Activated CD8-positive, alpha-beta memory T cell treated with anti-CD3 and anti-CD28 coated beads, Interleukin-2, amount 50 U/mL, for 1 hour (primary cell): Measurements from ENCODE around the gene GASK1A.
"Not testable (repeated sequence)": the region's sequence is repeated elsewhere in the genome, so short reads cannot be mapped to it uniquely, and the experiment has no call there.

ENCODE experiments used
- DNase-seq: peaks from one replicate; pipeline ENCODE4 v3.0.0-alpha.2; 2020; ENCODE audit errors: extremely low read depth

GASK1A gene

GRCh38 chr3:42979044-42979972 lies at the start of gene GASK1A:
GASK1A (plus strand) TSS chr3:42979311; CDS start chr3:42979643, 332 bp downstream.
- DNase-seq = no peak

DNA sequence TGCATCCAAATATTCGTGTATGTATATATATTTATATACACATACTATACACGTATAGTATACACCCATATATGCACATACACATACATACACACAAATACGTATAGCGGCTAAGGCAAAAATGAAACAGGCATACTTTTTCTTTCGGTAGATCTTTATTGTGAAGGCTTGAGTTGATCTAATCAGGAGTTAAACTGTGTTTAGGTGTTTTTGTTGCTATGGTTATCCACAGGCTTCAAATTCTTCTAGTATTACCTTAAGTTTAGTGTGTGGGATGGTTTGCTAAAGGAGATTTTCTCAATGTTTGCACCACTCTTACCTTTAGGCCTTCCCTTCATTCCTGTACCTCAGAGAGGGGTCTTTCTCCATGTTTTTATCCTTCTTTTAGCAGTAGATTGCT lies 45.0 kb upstream of the GASK1A start:
- no peak for DNase-seq

DNA sequence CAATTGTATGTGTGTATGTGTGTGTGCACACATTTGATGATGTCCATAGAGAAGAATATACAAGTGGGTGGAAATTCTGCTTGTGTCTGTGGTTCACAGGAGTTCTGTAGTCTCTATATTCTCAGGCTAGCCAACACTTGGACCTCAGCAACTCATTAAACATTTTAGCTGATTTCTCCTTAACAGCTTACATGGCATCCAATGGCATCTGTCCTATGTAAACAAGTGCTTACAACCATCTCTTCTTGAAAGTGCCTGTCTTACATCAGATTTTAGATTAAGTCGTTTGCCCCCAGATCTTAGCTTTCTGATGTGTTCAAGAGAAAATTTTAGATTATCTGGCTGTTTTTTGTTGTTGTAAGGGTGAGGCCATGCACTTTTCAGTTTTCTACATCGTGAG lies 44.2 kb upstream of the GASK1A start:
- no peak for DNase-seq

GRCh38 chr3:42935472-42935871 lies 43.6 kb upstream of the GASK1A start:
- DNase-seq = no peak

DNA sequence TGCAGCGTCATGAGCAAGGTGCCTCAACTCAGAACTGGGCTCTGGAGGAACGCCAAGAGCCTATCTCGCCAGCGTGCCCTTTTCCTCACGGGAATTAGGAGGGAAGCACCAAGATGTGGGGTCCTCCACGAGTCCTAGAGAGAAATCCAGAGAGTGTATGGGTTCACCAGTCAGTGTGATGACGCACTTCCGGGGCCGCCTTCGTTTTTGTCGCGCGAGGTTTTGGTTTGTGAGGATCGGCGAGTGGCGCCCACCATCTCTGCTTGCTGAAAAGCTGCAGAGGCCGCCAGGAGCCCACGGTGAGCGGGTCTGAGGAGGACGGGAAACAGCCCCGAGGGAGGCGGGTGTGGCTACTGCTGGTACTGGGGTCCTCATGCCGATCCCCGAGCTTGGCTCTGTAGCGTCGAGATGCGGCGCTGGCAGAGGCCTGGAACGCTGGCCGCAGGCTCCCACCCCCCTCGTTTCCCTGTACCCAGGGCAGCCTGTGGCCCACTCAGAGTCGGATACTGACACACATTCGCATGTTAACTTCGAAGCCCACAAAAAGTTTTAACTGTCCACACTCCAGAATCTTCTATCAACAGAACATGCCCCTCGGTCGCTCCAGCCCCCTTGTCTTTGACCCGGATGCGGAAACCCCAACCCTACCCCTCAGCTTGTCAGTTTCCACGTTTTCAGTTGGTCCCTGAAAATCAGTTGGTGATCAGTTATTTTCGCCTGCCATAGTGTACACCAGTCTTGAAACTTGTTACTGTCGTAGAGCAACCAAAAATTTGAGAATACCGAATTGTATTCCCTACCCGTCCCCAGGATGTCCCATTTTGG lies 42.7 kb upstream of the GASK1A start:
- DNase-seq = no peak

DNA sequence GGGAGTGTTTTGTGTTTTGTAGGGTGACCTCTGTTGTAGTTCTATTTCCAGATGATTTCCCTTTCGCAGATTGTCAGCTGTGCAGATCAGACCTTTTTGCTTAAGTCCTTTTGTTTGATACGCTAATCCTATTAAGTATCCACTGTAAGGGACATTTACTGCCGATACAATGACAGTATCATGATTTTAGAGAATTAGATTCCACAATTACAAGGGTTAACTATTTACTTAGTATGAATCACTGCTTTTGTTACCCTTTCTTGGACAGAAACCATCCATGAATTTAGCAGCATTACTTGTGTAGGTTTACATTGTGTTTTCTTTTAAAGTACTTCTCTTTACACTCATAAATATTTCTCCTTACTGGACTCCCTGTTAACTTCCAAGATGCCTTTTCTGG lies 41.8 kb upstream of the GASK1A start:
- DNase-seq = no peak

GRCh38 chr3:42942693-42943092 lies 36.4 kb upstream of the GASK1A start:
- DNase-seq = no peak

DNA sequence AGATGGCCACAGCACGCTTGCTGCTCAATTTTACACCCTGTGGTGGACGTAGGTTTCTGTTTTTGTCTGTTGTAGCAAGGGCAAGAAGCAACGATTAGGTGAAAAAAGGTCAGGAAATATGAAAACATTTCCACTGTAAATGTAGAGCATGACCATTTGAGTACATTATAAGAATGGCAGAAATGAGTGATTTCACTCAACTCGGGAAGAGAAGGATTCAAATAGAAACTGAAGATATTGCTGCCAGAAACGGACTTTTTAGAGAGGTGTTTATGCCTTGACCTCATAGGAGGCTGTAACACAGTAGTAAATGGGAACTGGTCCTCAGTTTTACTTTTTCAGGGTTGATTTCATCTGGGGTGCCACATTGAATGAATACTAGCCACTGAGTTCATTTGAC lies 33.1 kb upstream of the GASK1A start:
- DNase-seq = no peak

- DNase-seq = no peak
Measured at GRCh38 chr3:42957573-42957972, 21.5 kb upstream of the GASK1A start.

DNA sequence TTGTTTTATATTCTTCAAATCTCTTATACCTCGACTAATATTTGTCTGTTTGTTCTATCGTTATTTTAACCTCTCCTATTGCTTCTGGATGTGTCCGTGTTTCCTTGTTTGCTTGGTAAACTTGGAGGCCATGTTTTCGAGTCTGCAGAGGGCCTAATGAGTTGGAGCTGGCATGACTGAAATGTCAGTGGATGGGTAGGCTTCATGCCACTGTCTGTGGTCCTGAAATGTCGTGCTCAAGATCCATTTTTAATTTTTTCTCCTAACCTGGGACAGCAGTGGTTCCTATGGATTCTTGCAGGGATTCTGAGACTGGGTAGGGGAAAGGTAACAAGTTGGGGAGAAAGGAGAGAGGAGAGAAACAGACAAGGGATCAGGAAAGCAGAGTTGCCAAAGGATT lies 18.8 kb upstream of the GASK1A start:
- no peak for DNase-seq

- no peak for DNase-seq
Measured at GRCh38 chr3:42960786-42961185, 18.3 kb upstream of the GASK1A start.

DNA sequence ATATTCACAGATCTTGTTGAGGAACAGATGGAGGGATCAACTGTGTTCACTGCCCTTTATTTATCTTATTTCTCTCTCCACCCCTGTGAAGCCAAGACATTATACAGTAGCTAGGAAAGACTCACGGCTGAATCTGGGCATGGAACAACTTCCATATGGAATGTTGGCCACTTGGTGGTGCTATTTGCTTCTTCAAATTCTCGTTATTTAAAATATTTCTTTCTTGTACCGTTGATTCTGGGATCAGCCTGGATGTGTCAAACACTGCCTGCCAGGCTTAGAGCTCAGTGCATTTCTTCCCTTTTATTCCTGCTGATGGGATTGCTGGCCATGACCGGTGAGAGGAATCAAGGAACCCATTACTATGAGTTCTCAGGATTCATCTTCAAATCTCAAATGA lies 17.5 kb upstream of the GASK1A start:
- no peak for DNase-seq

GRCh38 chr3:42963269-42963668 lies 15.8 kb upstream of the GASK1A start:
- DNase-seq = no peak

DNA sequence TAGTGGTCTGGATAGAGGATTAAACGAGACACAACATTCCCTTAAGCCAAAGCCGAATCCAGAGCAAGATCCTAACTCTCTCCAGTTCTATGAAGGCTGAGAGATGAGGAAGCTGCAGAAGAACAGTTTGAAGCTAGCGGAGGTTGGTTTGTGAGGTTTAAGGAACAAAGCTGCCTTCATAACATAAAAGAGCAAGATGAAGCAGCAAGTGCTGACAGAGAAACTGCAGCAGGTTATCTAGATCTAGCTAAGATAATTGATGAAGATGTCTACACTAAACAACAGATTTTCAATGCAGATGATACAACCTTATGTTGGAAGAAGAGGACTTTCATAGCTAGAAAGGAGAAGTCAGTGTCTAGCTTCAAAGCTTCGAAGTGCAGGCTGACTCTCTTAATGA lies 14.8 kb upstream of the GASK1A start:
- no peak for DNase-seq

GRCh38 chr3:42970557-42970956 lies 8.6 kb upstream of the GASK1A start:
- no peak for DNase-seq

GRCh38 chr3:42970976-42971772 lies 7.9 kb upstream of the GASK1A start:
- DNase-seq = no peak

- not testable (repeated sequence) for DNase-seq
Measured at GRCh38 chr3:42974906-42975305, 4.2 kb upstream of the GASK1A start.

DNA sequence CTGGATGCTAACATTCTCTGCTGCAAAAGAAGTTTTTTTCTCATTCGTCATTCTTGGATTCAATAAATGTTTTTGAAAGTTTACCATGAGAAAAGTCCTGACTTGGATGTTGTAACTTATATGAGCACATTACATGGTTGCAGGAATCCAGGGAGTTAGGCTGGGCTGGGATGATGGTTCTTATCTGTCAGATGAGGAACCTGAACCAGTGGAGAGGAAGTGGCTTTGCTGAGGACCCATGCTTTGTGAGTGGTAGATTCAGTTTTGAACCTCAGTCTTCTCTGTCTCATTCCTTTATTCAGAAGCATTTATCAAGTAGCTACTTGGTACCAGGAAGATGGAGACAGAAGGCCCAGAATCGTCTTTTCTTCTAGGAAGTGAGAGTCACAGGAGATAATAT lies 3.7 kb upstream of the GASK1A start:
- no peak for DNase-seq

DNA sequence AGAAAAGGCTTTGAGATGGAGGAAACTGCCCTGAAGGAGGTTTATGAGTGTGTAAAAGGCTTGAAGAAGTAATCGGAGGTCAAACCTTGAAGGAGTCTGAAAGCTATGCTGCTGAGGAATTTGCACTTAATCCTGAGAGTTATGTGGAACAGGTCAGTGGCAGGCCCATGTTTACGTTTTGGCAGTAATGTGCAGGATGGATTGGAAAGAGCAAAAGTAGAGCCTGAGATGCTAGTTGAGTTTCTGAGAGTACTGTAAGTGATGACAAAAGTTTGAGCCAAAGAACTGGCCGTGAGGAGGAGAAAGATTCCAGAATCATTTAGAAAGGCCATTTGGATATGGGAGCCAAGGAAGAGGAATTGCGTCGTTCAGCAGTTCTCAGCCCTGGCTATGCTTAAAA lies 3.2 kb upstream of the GASK1A start:
- no peak for DNase-seq

DNA sequence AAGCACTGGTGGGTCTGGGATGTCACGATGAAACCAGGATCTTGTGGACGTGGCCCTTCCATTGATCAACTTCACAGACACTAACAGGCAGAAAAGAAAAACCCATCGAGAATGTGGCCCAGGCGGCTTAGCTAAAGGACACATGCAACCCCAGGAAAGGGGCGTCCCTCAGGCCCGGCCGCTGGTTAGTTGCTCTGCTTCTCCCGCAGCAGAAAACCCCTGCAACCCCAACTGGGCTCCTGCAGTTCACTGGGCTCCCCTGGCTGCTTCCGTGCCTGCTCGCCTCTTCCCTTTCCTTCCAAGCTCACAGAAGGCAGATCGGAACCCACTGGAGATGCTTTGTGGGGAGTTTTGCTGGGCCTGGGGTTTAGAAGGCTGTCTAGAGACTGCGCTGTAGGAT lies 1.1 kb downstream of the GASK1A start:
- no peak for DNase-seq

- DNase-seq = no peak
Measured at GRCh38 chr3:42980909-42981308, 1.8 kb downstream of the GASK1A start.
